ENCODE measurements around the gene KCNK2. TPM values are rescaled to one million over a fixed set of nuclear protein-coding genes. Genes with fewer than 3 reads are reported as not detected.

Gene KCNK2
- total and polyA plus RNA-seq, 10 donors: 0.13 to 0.17 TPM; not detected in 8

DNA sequence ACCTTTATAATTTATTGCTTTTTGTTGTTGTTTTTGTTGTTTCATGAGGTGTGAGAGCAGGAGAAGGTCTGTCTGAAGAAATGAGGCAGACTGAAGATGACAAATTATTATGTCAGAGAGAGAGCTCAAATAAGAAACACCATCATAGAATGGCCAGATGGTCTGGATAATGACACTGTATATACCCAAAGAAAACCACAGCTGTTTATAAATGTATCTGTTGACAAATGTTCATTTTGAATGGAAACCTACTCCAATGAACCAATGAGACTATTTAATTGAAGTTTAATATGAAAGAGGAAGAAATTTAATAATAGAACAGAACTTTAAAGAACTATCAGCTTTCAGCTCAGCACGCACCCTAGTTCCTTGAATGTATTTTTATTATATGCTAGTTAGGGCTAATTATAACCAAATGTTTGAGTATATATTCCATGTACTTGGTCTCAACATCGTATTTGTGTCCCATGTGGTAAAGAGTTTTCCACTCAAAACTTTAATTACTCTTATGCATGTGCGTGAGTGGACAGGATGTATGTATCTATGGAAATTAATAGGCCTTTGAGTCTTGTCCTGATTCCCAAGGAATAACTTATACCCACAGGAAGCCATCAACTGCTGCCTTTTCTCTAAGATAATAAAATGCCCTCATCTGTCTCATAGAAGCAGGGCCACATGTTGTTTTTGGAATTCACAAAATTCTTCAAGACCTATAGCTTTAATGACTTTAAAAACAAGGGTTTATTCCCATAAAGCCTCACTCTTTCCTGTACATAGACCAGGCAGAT, 202.7 kb downstream of the KCNK2 start:
- WGBS, 5 donors: 69 to 87% (median 78%) methylated on average over 3 of the region's 3 CpGs
- H3K36me3 ChIP-seq: no peaks in the 10 kb centered on the region
- no peak for DNase-seq
- no peaks in the 10 kb centered on the region for H3K9me3 ChIP-seq
- intact Hi-C loops (cut with DNase I; ENCODE audit: low total_unique reads): no loop called here
- H3K4me3 ChIP-seq: no peak overlapping the region
- no peaks in the 10 kb centered on the region for H3K4me1 ChIP-seq
- TF ChIP-seq POLR2A (IDR thresholded peaks at IDR 0.05): no peak
- no peak for TF ChIP-seq POLR2AphosphoS5 (IDR thresholded peaks at IDR 0.05)
- TF ChIP-seq, protein P1, sequence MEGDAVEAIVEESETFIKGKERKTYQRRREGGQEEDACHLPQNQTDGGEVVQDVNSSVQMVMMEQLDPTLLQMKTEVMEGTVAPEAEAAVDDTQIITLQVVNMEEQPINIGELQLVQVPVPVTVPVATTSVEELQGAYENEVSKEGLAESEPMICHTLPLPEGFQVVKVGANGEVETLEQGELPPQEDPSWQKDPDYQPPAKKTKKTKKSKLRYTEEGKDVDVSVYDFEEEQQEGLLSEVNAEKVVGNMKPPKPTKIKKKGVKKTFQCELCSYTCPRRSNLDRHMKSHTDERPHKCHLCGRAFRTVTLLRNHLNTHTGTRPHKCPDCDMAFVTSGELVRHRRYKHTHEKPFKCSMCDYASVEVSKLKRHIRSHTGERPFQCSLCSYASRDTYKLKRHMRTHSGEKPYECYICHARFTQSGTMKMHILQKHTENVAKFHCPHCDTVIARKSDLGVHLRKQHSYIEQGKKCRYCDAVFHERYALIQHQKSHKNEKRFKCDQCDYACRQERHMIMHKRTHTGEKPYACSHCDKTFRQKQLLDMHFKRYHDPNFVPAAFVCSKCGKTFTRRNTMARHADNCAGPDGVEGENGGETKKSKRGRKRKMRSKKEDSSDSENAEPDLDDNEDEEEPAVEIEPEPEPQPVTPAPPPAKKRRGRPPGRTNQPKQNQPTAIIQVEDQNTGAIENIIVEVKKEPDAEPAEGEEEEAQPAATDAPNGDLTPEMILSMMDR (IDR thresholded peaks at IDR 0.05 in 8 of 11, conservative IDR thresholded peaks at IDR 0.05 in 3 of 11): no peak
- H3K27me3 ChIP-seq (replicated peaks in 1 of 7): no peaks in the 10 kb centered on the region
- H3K27ac ChIP-seq: no peak overlapping the region
